T-cell (primary cell): ENCODE data around the gene GPR26. TPM values are rescaled to one million over a fixed set of nuclear protein-coding genes. Genes with fewer than 3 reads are reported as not detected.

ENCODE experiments used
- ATAC-seq, 4 experiments: fragments of 200-7000 bp in 3 of 4; fragments of 150-1000 bp in 1 of 4; cut with Tn5 transposase; replicated peaks in 1 of 4; 1 replicate in 3 of 4; 2 replicates in 1 of 4; pipeline ENCODE4 v1.10.0; 2021; ENCODE audit warnings: moderate library complexity in 3 of 4, mild to moderate bottlenecking in 2 of 4, moderate number of reproducible peaks in 1 of 4
- CTCF ChIA-PET, 2 donors: fragments of 300-600 bp; sonication (Branson Sonifier 250); formaldehyde crosslinking; loops; one replicate each; lab custom pipeline; 2022; ENCODE audit warnings: antibody characterized with exemption in 2 of 2; lab: Charles Lee
- POLR2A ChIA-PET, 2 donors: fragments of 300-600 bp; sonication (Branson Sonifier 250); formaldehyde crosslinking; loops; one replicate each; lab custom pipeline; 2022; ENCODE audit warnings: antibody characterized with exemption in 2 of 2; lab: Charles Lee
- DNase-seq, 35 experiments: peaks; one replicate each; pipeline versions ENCODE4 v3.0.0 to v3.0.0-alpha.2; 2013 to 2023
- H3K27ac ChIP-seq: one replicate; pipeline ENCODE4 v1.5.1; 2013; ENCODE audit warnings: low read length
- H3K27me3 ChIP-seq, 2 experiments: replicated peaks in 1 of 2; 1 replicate in 1 of 2; 2 replicates in 1 of 2; pipeline versions ENCODE4 v1.6.1 to v1.7.0; 2013; ENCODE audit warnings: low read length in 1 of 2, mixed read lengths in 1 of 2; ENCODE audit not compliant: control insufficient read depth in 2 of 2, insufficient read depth in 2 of 2; ENCODE audit errors: extremely low read depth in 1 of 2
- H3K36me3 ChIP-seq, 2 donors: 1 replicate in 1 of 2; 2 replicates in 1 of 2; pipeline versions ENCODE4 v1.6.1 to v1.7.0; 2013; ENCODE audit warnings: low read length in 1 of 2; ENCODE audit not compliant: control insufficient read depth in 2 of 2, insufficient read depth in 1 of 2; ENCODE audit errors: extremely low read depth in 1 of 2
- H3K4me1 ChIP-seq, 2 experiments: 1 replicate in 1 of 2; 2 replicates in 1 of 2; pipeline versions ENCODE4 v1.6.1 to v1.7.0; 2013; ENCODE audit warnings: low read length in 2 of 2, mixed read lengths in 1 of 2; ENCODE audit not compliant: insufficient read depth in 2 of 2, control insufficient read depth in 1 of 2; ENCODE audit errors: extremely low read depth in 1 of 2
- H3K4me3 ChIP-seq, 2 donors: 1 replicate in 1 of 2; 2 replicates in 1 of 2; pipeline versions ENCODE4 v1.5.1 to v1.7.0; 2013; ENCODE audit warnings: mild to moderate bottlenecking in 2 of 2, low read length in 1 of 2, moderate library complexity in 1 of 2; ENCODE audit not compliant: control insufficient read depth in 1 of 2; ENCODE audit errors: extremely low read depth in 1 of 2
- H3K9me3 ChIP-seq: 2 replicates; pipeline ENCODE4 v1.7.0; 2013
- H3K27ac Mint-ChIP-seq, 2 donors: one replicate each; pipeline ENCODE4 v1.8.0; 2020 to 2021; ENCODE audit warnings: mild to moderate bottlenecking in 2 of 2, mixed read lengths in 2 of 2
- H3K27me3 Mint-ChIP-seq, 2 donors: one replicate each; pipeline ENCODE4 v1.8.0; 2021 to 2022; ENCODE audit warnings: mixed read lengths in 2 of 2
- H3K36me3 Mint-ChIP-seq: one replicate; pipeline ENCODE4 v1.8.0; 2021; ENCODE audit warnings: mixed read lengths
- H3K4me1 Mint-ChIP-seq, 3 donors: one replicate each; pipeline ENCODE4 v1.8.0; 2020 to 2022; ENCODE audit warnings: mixed read lengths in 3 of 3, mild to moderate bottlenecking in 1 of 3
- H3K4me3 Mint-ChIP-seq, 3 donors: one replicate each; pipeline ENCODE4 v1.8.0; 2020 to 2022; ENCODE audit warnings: mild to moderate bottlenecking in 3 of 3, mixed read lengths in 3 of 3, moderate library complexity in 3 of 3
- H3K9me3 Mint-ChIP-seq, 3 donors: one replicate each; pipeline ENCODE4 v1.8.0; 2020 to 2022; ENCODE audit warnings: mixed read lengths in 3 of 3
- WGBS: methylation state at CpG from one replicate; pipeline ENCODE4 v1.1.5; 2013; ENCODE audit warnings: missing lambda C conversion rate; ENCODE audit not compliant: insufficient coverage; 5-methylcytosine and 5-hydroxymethylcytosine counted together
- total RNA-seq, 35 experiments: library from RNA in 6 of 35; stranded (reverse) in 6 of 35; fragments of 120-200 nt in 1 of 35; gene quantifications; one replicate each; pipeline versions ENCODE4 v1.2.1 to v1.2.4 and lab custom pipeline; 2013 to 2026

The GPR26 gene
- total RNA-seq, 5 donors from 2014 or later (not counting 1 experiment from before 2014, with no cell fraction given): not detected

GRCh38 chr10:123741711-123742110 lies 75.6 kb downstream of the GPR26 start:
- H3K27me3 Mint-ChIP-seq: peaks cover 0 to 11% of the 10 kb centered on the region in 2 donors
- H3K9me3 Mint-ChIP-seq: peaks cover 0 to 5% (median 0%) of the 10 kb centered on the region in 3 donors
- Histone ChIP-seq H3K4me3 (no peak overlapping the region), H3K9me3 (no peaks in the 10 kb centered on the region), H3K36me3 (no peaks in the 10 kb centered on the region), H3K27ac (no peak overlapping the region), H3K4me1 (no peaks in the 10 kb centered on the region), H3K27me3 (peaks cover 0 to 17% of the 10 kb centered on the region in 2 experiments)
- ChIA-PET POLR2A (no interaction called here), CTCF (no interaction called here)
- no peaks in the 10 kb centered on the region for H3K4me1 Mint-ChIP-seq
- no peak for DNase-seq
- no peak overlapping the region for H3K4me3 Mint-ChIP-seq
- WGBS: 82% methylated on average over 5 of the region's 5 CpGs
- no peak overlapping the region for H3K27ac Mint-ChIP-seq
- no peaks in the 10 kb centered on the region for H3K36me3 Mint-ChIP-seq
- ATAC-seq: no peak

GRCh38 chr10:123742751-123743440 lies 76.7 kb downstream of the GPR26 start:
- ATAC-seq (no peak), DNase-seq (no peak)
- Mint-ChIP-seq H3K27me3 (peaks cover 0 to 11% of the 10 kb centered on the region in 2 donors), H3K9me3 (no peaks in the 10 kb centered on the region), H3K36me3 (no peaks in the 10 kb centered on the region), H3K27ac (no peak overlapping the region), H3K4me1 (no peaks in the 10 kb centered on the region), H3K4me3 (no peak overlapping the region)
- 62% methylated on average over 8 of the region's 10 CpGs for WGBS
- Histone ChIP-seq H3K36me3 (no peaks in the 10 kb centered on the region), H3K4me3 (no peak overlapping the region), H3K9me3 (no peaks in the 10 kb centered on the region), H3K27me3 (peaks cover 0 to 17% of the 10 kb centered on the region in 2 experiments), H3K4me1 (no peaks in the 10 kb centered on the region), H3K27ac (no peak overlapping the region)
- CTCF ChIA-PET: no interaction called here
- POLR2A ChIA-PET: no interaction called here

GRCh38 chr10:123743441-123744223 lies 77.5 kb downstream of the GPR26 start:
- H3K36me3 ChIP-seq: no peaks in the 10 kb centered on the region
- H3K27ac Mint-ChIP-seq: no peak overlapping the region
- no peak for ATAC-seq
- no peaks in the 10 kb centered on the region for H3K9me3 Mint-ChIP-seq
- no peak overlapping the region for H3K4me3 ChIP-seq
- H3K9me3 ChIP-seq: no peaks in the 10 kb centered on the region
- CTCF ChIA-PET: no interaction called here
- H3K4me1 ChIP-seq: no peaks in the 10 kb centered on the region
- H3K27me3 Mint-ChIP-seq: peaks cover 0 to 11% of the 10 kb centered on the region in 2 donors
- WGBS: 73% methylated on average over 13 of the region's 13 CpGs
- H3K27me3 ChIP-seq: peaks cover 0 to 17% of the 10 kb centered on the region in 2 experiments
- POLR2A ChIA-PET: no interaction called here
- H3K36me3 Mint-ChIP-seq: no peaks in the 10 kb centered on the region
- H3K27ac ChIP-seq: no peak overlapping the region
- DNase-seq: no peak
- H3K4me3 Mint-ChIP-seq: no peak overlapping the region
- H3K4me1 Mint-ChIP-seq: no peaks in the 10 kb centered on the region

GRCh38 chr10:123744224-123744536 lies 78.0 kb downstream of the GPR26 start:
- H3K4me1 Mint-ChIP-seq: no peaks in the 10 kb centered on the region
- no peaks in the 10 kb centered on the region for H3K36me3 Mint-ChIP-seq
- ATAC-seq (no peak), DNase-seq (no peak)
- Histone ChIP-seq H3K4me1 (no peaks in the 10 kb centered on the region), H3K9me3 (no peaks in the 10 kb centered on the region), H3K27ac (no peak overlapping the region), H3K4me3 (no peak overlapping the region), H3K27me3 (peaks cover 0 to 17% of the 10 kb centered on the region in 2 experiments), H3K36me3 (no peaks in the 10 kb centered on the region)
- ChIA-PET CTCF (no interaction called here), POLR2A (no interaction called here)
- peaks cover 0 to 11% of the 10 kb centered on the region in 2 donors for H3K27me3 Mint-ChIP-seq
- WGBS: 69% methylated on average over 5 of the region's 6 CpGs
- H3K9me3 Mint-ChIP-seq: no peaks in the 10 kb centered on the region
- no peak overlapping the region for H3K27ac Mint-ChIP-seq
- no peak overlapping the region for H3K4me3 Mint-ChIP-seq

Other genes starting within 250 kb of the GPR26 start
- gene CPXM2, start 225.5 kb downstream of the GPR26 start, total RNA-seq: not detected